IMR-90 (cell line): ENCODE measurements around the gene OR2K2. TPM values are rescaled to one million over a fixed set of nuclear protein-coding genes. Genes with fewer than 3 reads are reported as not detected.

Experiments used
- ATAC-seq: fragments of 200-7000 bp; cut with Tn5 transposase; 2 replicates; pipeline ENCODE4 v1.9.1; 2020; ENCODE audit warnings: low read depth, mild to moderate bottlenecking, moderate library complexity
- BruUV-seq: library from RNA; stranded (reverse); fragments of 400-500 nt; replicated peaks from 2 replicates; lab custom pipeline; 2021; lab: Mats Ljungman, UMichigan
- CTCF ChIA-PET: fragments of 300-600 bp; formaldehyde crosslinking; extraction: SDS; loops from one replicate; lab custom pipeline; 2021; ENCODE audit warnings: antibody characterized with exemption; lab: Yijun Ruan, JAX
- POLR2A ChIA-PET: fragments of 300-600 bp; sonication (Branson Sonifier 250); formaldehyde crosslinking; loops from one replicate; lab custom pipeline; 2022; ENCODE audit warnings: antibody characterized with exemption; ENCODE audit not compliant: unreplicated experiment; lab: Charles Lee
- DNase-seq: peaks from one replicate; pipeline ENCODE4 v3.0.0; 2013
- H2AFZ ChIP-seq: replicated peaks from 2 replicates; pipeline ENCODE3; 2013; ENCODE audit warnings: low read length, mild to moderate bottlenecking; ENCODE audit not compliant: poor library complexity
- H2AK5ac ChIP-seq: 2 replicates; pipeline ENCODE4 v1.6.1; 2013; ENCODE audit warnings: low read depth, low read length, inconsistent platforms
- H2AK9ac ChIP-seq: replicated peaks from 2 replicates; pipeline ENCODE3; 2013; ENCODE audit warnings: mild to moderate bottlenecking, low read depth, low read length, moderate library complexity; ENCODE audit not compliant: poor library complexity
- H2BK120ac ChIP-seq: 2 replicates; pipeline ENCODE4 v1.6.1; 2013; ENCODE audit warnings: low read depth, low read length, inconsistent platforms
- H2BK15ac ChIP-seq: 3 replicates; pipeline ENCODE4 v1.6.1; 2013; ENCODE audit warnings: low read depth, low read length, inconsistent platforms
- H2BK20ac ChIP-seq: 2 replicates; pipeline ENCODE4 v1.6.1; 2013; ENCODE audit warnings: low read depth, mild to moderate bottlenecking, inconsistent platforms, low read length, moderate library complexity
- H2BK5ac ChIP-seq: 2 replicates; pipeline ENCODE4 v1.6.1; 2013; ENCODE audit warnings: mild to moderate bottlenecking, low read depth, low read length, inconsistent platforms; ENCODE audit not compliant: poor library complexity, severe bottlenecking
- H3K14ac ChIP-seq: replicated peaks from 2 replicates; pipeline ENCODE4 v1.6.1; 2013; ENCODE audit warnings: low read depth, low read length, inconsistent platforms
- H3K18ac ChIP-seq: 2 replicates; pipeline ENCODE4 v1.6.1; 2013; ENCODE audit warnings: low read depth, low read length, control low read depth
- H3K23ac ChIP-seq: 2 replicates; pipeline ENCODE4 v1.6.1; 2013; ENCODE audit warnings: low read depth, low read length, inconsistent platforms
- H3K27ac ChIP-seq: 2 replicates; pipeline ENCODE4 v1.5.1; 2013; ENCODE audit warnings: mild to moderate bottlenecking, control low read depth, low read length; ENCODE audit not compliant: insufficient read depth
- H3K27me3 ChIP-seq: 2 replicates; pipeline ENCODE4 v1.6.1; 2013; ENCODE audit warnings: low read length; ENCODE audit not compliant: control insufficient read depth, insufficient read depth
- H3K36me3 ChIP-seq: 2 replicates; pipeline ENCODE4 v1.6.1; 2013; ENCODE audit warnings: low read length, mixed read lengths; ENCODE audit not compliant: control insufficient read depth, insufficient read depth
- H3K4ac ChIP-seq: 2 replicates; pipeline ENCODE4 v1.6.1; 2013; ENCODE audit warnings: low read depth, low read length, inconsistent platforms
- H3K4me1 ChIP-seq: 2 replicates; pipeline ENCODE4 v1.6.1; 2013; ENCODE audit warnings: low read length, mixed read lengths; ENCODE audit not compliant: control insufficient read depth, insufficient read depth
- H3K4me2 ChIP-seq: 2 replicates; pipeline ENCODE4 v1.6.1; 2013; ENCODE audit warnings: low read depth, mild to moderate bottlenecking, control low read depth, low read length, moderate library complexity
- H3K4me3 ChIP-seq: 2 replicates; pipeline ENCODE4 v1.5.1; 2013; ENCODE audit warnings: low read depth, mild to moderate bottlenecking, control low read depth, low read length, moderate library complexity; ENCODE audit not compliant: insufficient read depth
- H3K56ac ChIP-seq: 2 replicates; pipeline ENCODE4 v1.6.1; 2013; ENCODE audit warnings: low read length, inconsistent platforms; ENCODE audit not compliant: insufficient read depth; ENCODE audit errors: extremely low read depth
- H3K79me1 ChIP-seq, 2 experiments: 2 replicates each; pipeline ENCODE4 v1.6.1; 2013; ENCODE audit warnings: low read length in 2 of 2, inconsistent platforms in 1 of 2, low read depth in 1 of 2
- H3K9ac ChIP-seq: 2 replicates; pipeline ENCODE4 v1.6.1; 2013; ENCODE audit warnings: low read depth, low read length, control low read depth
- H3K9me1 ChIP-seq: 2 replicates; pipeline ENCODE4 v1.6.1; 2013; ENCODE audit warnings: low read length, inconsistent platforms; ENCODE audit not compliant: insufficient read depth
- H3K9me3 ChIP-seq: 2 replicates; pipeline ENCODE4 v1.6.1; 2013; ENCODE audit warnings: low read length; ENCODE audit not compliant: control insufficient read depth, insufficient read depth
- H4K20me1 ChIP-seq: 2 replicates; pipeline ENCODE4 v1.6.1; 2013; ENCODE audit warnings: low read length, inconsistent platforms; ENCODE audit not compliant: insufficient read depth
- H4K5ac ChIP-seq: 2 replicates; pipeline ENCODE4 v1.6.1; 2013; ENCODE audit warnings: mild to moderate bottlenecking, low read depth, low read length, control low read depth
- H4K8ac ChIP-seq, 2 experiments: 2 replicates each; pipeline ENCODE4 v1.6.1; 2013; ENCODE audit warnings: low read depth in 2 of 2, low read length in 2 of 2, control low read depth in 1 of 2, inconsistent platforms in 1 of 2
- H4K91ac ChIP-seq: 2 replicates; pipeline ENCODE4 v1.6.1; 2013; ENCODE audit warnings: low read depth, low read length, inconsistent platforms; ENCODE audit not compliant: insufficient read depth
- BHLHE40 ChIP-seq: fragments of 150-350 bp; IDR thresholded peaks from 2 replicates; pipeline ENCODE4 v1.6.1; 2016; ENCODE audit warnings: mild to moderate bottlenecking, low read depth, low read length
- CHD1 ChIP-seq: IDR thresholded peaks from 2 replicates; pipeline ENCODE4 v1.6.1; 2012; ENCODE audit warnings: low read depth, low read length, improper control_type of control experiment
- FOS ChIP-seq: fragments of 150-350 bp; IDR thresholded peaks from 2 replicates; pipeline ENCODE4 v1.6.1; 2016; ENCODE audit warnings: low read depth, low read length
- MAFK ChIP-seq: IDR thresholded peaks from 2 replicates; pipeline ENCODE4 v1.6.1; 2012; ENCODE audit warnings: low read depth, low read length, improper control_type of control experiment
- MAZ ChIP-seq: IDR thresholded peaks from 2 replicates; pipeline ENCODE4 v1.6.1; 2012; ENCODE audit warnings: low read depth, mild to moderate bottlenecking, low read length, improper control_type of control experiment, moderate library complexity, borderline replicate concordance
- MXI1 ChIP-seq: IDR thresholded peaks from 2 replicates; pipeline ENCODE4 v1.6.1; 2012; ENCODE audit warnings: low read depth, mild to moderate bottlenecking, low read length, moderate library complexity, borderline replicate concordance
- NFE2L2 ChIP-seq: fragments of 150-350 bp; IDR thresholded peaks from 2 replicates; pipeline ENCODE4 v1.6.1; 2016; ENCODE audit warnings: low read depth, mild to moderate bottlenecking, low read length
- POLR2A ChIP-seq: IDR thresholded peaks from 2 replicates; pipeline ENCODE4 v1.6.1; 2012; ENCODE audit warnings: mild to moderate bottlenecking, low read depth, low read length
- RFX5 ChIP-seq: IDR thresholded peaks from 2 replicates; pipeline ENCODE4 v1.8.0; 2012; ENCODE audit warnings: low read depth, mild to moderate bottlenecking, low read length, moderate library complexity
- SMC3 ChIP-seq: fragments of 150-350 bp; IDR thresholded peaks from 2 replicates; pipeline ENCODE4 v1.6.1; 2016; ENCODE audit warnings: low read depth, mild to moderate bottlenecking, antibody characterized with exemption, low read length, moderate library complexity
- USF2 ChIP-seq: fragments of 150-350 bp; IDR thresholded peaks from 2 replicates; pipeline ENCODE4 v1.6.1; 2017; ENCODE audit warnings: mild to moderate bottlenecking, antibody characterized with exemption, low read length, low read depth
- WGBS, 2 experiments: methylation state at CpG; one replicate each; pipeline versions ENCODE4 v1.1.5 to v1.1.7; 2013; ENCODE audit warnings: missing lambda C conversion rate in 2 of 2; ENCODE audit not compliant: insufficient read length in 1 of 2; ENCODE audit errors: extremely low coverage in 2 of 2; 5-methylcytosine and 5-hydroxymethylcytosine counted together
- dilution Hi-C: fragments of 300-500 bp; cut with HindIII; formaldehyde crosslinking; loops from one replicate; pipeline ENCODE4 v1.14.3; 2018; ENCODE audit warnings: low sequenced_read_pairs; ENCODE audit not compliant: unreplicated experiment
- in situ Hi-C: fragments of 300-500 bp; cut with MboI; formaldehyde crosslinking; loops from 3 replicates; pipeline ENCODE4 v1.14.3; 2019; ENCODE audit warnings: low sequenced_read_pairs, inconsistent platforms, mixed read lengths
- intact Hi-C: fragments of 100-400 bp; cut with micrococcal nuclease; formaldehyde crosslinking; loops from 2 replicates; pipeline ENCODE4 v1.10.0; 2022
- polyA plus RNA-seq, 3 experiments: library from polyadenylated mRNA; depleted of rRNA; stranded (reverse); fragments of >200 nt; gene quantifications; 2 replicates each; pipeline ENCODE4 v1.2.3, GENCODE V29; 2012; ENCODE audit warnings: low replicate concordance in 1 of 3
- total RNA-seq: library from RNA; depleted of rRNA; stranded (reverse); fragments of >200 nt; gene quantifications from 2 replicates; pipeline ENCODE4 v1.2.3, GENCODE V29; 2012
- TF ChIP-seq, protein P1 (sequence below): fragments of 150-350 bp; IDR thresholded peaks from 2 replicates; pipeline ENCODE4 v1.6.1; 2016; ENCODE audit warnings: low read depth, mild to moderate bottlenecking, low read length, moderate library complexity, borderline replicate concordance
- TF ChIP-seq, protein P2 (sequence below): conservative IDR thresholded peaks from 2 replicates; pipeline ENCODE4 v1.5.1; 2012; ENCODE audit warnings: mild to moderate bottlenecking, low read depth, low read length, improper control_type of control experiment

The OR2K2 gene
- total and polyA plus RNA-seq, 2 of the 4 experiments (the other 2 are of a cell fraction): not detected

GRCh38 chr9:111349766-111350165 is 19.7 kb upstream of the OR2K2 start:
- no peak overlapping the region for H3K14ac ChIP-seq
- H3K4me1 ChIP-seq: no peaks in the 10 kb centered on the region
- H3K18ac ChIP-seq: no peak overlapping the region
- no peak overlapping the region for H2BK15ac ChIP-seq
- H3K79me1 ChIP-seq: no peaks in the 10 kb centered on the region
- no peak for ATAC-seq
- no peak overlapping the region for H3K56ac ChIP-seq
- no peak overlapping the region for H3K4me2 ChIP-seq
- no TSS peak for BruUV-seq
- H2AK9ac ChIP-seq: no peak overlapping the region
- H2AFZ ChIP-seq: no peak overlapping the region
- ChIA-PET POLR2A (no interaction called here), CTCF (no interaction called here)
- no peak overlapping the region for H2BK5ac ChIP-seq
- no peak overlapping the region for H4K5ac ChIP-seq
- TF ChIP-seq, protein P1, sequence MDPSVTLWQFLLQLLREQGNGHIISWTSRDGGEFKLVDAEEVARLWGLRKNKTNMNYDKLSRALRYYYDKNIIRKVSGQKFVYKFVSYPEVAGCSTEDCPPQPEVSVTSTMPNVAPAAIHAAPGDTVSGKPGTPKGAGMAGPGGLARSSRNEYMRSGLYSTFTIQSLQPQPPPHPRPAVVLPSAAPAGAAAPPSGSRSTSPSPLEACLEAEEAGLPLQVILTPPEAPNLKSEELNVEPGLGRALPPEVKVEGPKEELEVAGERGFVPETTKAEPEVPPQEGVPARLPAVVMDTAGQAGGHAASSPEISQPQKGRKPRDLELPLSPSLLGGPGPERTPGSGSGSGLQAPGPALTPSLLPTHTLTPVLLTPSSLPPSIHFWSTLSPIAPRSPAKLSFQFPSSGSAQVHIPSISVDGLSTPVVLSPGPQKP: no peak
- TF ChIP-seq RFX5 (no peak), USF2 (no peak), SMC3 (no peak), BHLHE40 (no peak), MXI1 (no peak), MAFK (no peak), POLR2A (no peak), MAZ (no peak), NFE2L2 (no peak), FOS (no peak), CHD1 (no peak)
- TF ChIP-seq, protein P2, sequence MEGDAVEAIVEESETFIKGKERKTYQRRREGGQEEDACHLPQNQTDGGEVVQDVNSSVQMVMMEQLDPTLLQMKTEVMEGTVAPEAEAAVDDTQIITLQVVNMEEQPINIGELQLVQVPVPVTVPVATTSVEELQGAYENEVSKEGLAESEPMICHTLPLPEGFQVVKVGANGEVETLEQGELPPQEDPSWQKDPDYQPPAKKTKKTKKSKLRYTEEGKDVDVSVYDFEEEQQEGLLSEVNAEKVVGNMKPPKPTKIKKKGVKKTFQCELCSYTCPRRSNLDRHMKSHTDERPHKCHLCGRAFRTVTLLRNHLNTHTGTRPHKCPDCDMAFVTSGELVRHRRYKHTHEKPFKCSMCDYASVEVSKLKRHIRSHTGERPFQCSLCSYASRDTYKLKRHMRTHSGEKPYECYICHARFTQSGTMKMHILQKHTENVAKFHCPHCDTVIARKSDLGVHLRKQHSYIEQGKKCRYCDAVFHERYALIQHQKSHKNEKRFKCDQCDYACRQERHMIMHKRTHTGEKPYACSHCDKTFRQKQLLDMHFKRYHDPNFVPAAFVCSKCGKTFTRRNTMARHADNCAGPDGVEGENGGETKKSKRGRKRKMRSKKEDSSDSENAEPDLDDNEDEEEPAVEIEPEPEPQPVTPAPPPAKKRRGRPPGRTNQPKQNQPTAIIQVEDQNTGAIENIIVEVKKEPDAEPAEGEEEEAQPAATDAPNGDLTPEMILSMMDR: no peak
- H3K23ac ChIP-seq: no peak overlapping the region
- in situ Hi-C loops: loop anchor here (25.0 kb wide), 1 partner anchor 1037 kb away; no protein-coding TSS in a partner anchor
- H2BK20ac ChIP-seq: no peak overlapping the region
- dilution Hi-C loops: no loop called here
- H3K4me3 ChIP-seq: no peak overlapping the region
- H3K36me3 ChIP-seq: no peaks in the 10 kb centered on the region
- H4K91ac ChIP-seq: no peak overlapping the region
- no peak for DNase-seq
- no peaks in the 10 kb centered on the region for H4K20me1 ChIP-seq
- no peaks in the 10 kb centered on the region for H3K9me1 ChIP-seq
- WGBS, 2 experiments: no CpG with 5 or more reads among the region's 5 CpGs
- H3K4ac ChIP-seq: no peak overlapping the region
- H2AK5ac ChIP-seq: no peak overlapping the region
- H3K27me3 ChIP-seq: no peaks in the 10 kb centered on the region
- no peak overlapping the region for H4K8ac ChIP-seq
- no peak overlapping the region for H3K27ac ChIP-seq
- no peak overlapping the region for H2BK120ac ChIP-seq
- intact Hi-C loops: no loop called here
- no peaks in the 10 kb centered on the region for H3K9me3 ChIP-seq
- H3K9ac ChIP-seq: no peak overlapping the region
